WERI-Rb-1 (cell line): ENCODE data around the gene NPL.

ENCODE experiments used
- DNase-seq: peaks from one replicate; pipeline ENCODE4 v3.0.0-alpha.2; 2020
- H3K27ac ChIP-seq: fragments of 250-450 bp; sonication (Bioruptor Pico); 2 replicates; pipeline ENCODE4 v1.5.1; 2020; ENCODE audit warnings: mild to moderate bottlenecking, moderate library complexity
- H3K27me3 ChIP-seq: fragments of 250-450 bp; sonication (Bioruptor Pico); 2 replicates; pipeline ENCODE4 v1.5.1; 2021; ENCODE audit warnings: mild to moderate bottlenecking, low read depth, moderate library complexity; ENCODE audit not compliant: insufficient read depth, severe bottlenecking
- H3K36me3 ChIP-seq: fragments of 250-450 bp; sonication (Bioruptor Pico); 2 replicates; pipeline ENCODE4 v1.5.1; 2020; ENCODE audit warnings: mild to moderate bottlenecking, moderate library complexity
- H3K4me3 ChIP-seq: 2 replicates; pipeline ENCODE4 v1.5.1; 2011; ENCODE audit warnings: low read depth, mild to moderate bottlenecking, control low read depth, low read length
- H3K9me3 ChIP-seq: fragments of 250-450 bp; sonication (Bioruptor Pico); 2 replicates; pipeline ENCODE4 v1.5.1; 2021; ENCODE audit warnings: mild to moderate bottlenecking, moderate library complexity; ENCODE audit not compliant: severe bottlenecking
- TF ChIP-seq, protein P1 (sequence below): IDR thresholded peaks from 2 replicates; pipeline ENCODE4 v1.5.1; 2011; ENCODE audit warnings: low read depth, mild to moderate bottlenecking, control low read depth, inconsistent platforms, low read length

The NPL gene

DNA sequence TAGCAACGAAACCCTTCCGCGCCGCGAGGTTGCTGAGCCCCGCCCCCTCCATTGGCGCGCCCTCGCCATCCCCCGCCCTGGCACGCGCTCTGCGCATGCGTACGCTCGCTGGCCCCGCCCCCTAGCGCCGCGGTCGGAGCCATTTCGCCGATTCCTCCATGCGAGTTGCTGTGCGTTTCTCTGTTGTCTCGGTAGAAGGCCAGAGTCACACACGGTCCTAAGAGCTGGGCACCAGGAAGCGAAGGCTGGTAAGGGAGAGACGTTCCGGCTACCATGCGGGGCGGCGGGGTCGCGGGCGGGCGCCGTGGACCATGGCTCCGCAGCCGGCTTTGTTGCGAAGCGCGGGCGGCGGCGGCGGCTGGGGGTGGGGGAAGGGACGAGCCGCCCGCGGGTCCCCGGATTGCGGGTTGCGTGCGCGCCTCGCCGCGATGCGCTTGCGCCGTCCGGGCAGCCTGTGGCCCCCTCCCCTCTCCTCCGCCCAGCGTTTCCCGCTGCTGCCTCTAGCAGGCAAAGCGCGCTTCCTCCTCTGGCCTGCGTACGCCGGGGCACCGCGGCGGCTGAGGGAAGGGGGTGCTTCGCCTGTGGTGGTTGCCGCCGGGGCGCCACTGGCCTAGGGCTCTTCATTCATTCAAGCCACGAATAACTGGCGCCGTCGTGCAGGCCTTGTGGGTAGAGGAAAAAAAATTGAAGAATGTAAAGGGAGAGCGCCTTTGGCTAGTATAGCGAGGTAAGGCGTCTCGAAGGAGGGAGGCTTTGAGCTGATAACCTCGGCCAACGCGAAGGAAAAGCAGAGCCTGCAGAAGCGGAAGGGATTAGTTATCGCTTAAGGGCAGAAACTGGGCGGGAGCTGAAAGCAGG is 49.9 kb downstream of the NPL start, which contains the start of gene DHX9:
DHX9 (plus strand) TSS at position 139 of the 858 bp plus-strand sequence. CDS start 3,220 bp downstream, outside the sequence.
- Histone ChIP-seq H3K27ac (peak within 1 kb of the TSS; percentile 97), H3K4me3 (peak within 1 kb of the TSS; percentile 66), H3K9me3 (no peaks in the 10 kb centered on the region), H3K27me3 (no peaks in the 10 kb centered on the region), H3K36me3 (peaks cover 28% of the 10 kb centered on the region)
- DNase-seq = peak; percentile 91
- TF ChIP-seq, protein P1, sequence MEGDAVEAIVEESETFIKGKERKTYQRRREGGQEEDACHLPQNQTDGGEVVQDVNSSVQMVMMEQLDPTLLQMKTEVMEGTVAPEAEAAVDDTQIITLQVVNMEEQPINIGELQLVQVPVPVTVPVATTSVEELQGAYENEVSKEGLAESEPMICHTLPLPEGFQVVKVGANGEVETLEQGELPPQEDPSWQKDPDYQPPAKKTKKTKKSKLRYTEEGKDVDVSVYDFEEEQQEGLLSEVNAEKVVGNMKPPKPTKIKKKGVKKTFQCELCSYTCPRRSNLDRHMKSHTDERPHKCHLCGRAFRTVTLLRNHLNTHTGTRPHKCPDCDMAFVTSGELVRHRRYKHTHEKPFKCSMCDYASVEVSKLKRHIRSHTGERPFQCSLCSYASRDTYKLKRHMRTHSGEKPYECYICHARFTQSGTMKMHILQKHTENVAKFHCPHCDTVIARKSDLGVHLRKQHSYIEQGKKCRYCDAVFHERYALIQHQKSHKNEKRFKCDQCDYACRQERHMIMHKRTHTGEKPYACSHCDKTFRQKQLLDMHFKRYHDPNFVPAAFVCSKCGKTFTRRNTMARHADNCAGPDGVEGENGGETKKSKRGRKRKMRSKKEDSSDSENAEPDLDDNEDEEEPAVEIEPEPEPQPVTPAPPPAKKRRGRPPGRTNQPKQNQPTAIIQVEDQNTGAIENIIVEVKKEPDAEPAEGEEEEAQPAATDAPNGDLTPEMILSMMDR = no peak

DNA sequence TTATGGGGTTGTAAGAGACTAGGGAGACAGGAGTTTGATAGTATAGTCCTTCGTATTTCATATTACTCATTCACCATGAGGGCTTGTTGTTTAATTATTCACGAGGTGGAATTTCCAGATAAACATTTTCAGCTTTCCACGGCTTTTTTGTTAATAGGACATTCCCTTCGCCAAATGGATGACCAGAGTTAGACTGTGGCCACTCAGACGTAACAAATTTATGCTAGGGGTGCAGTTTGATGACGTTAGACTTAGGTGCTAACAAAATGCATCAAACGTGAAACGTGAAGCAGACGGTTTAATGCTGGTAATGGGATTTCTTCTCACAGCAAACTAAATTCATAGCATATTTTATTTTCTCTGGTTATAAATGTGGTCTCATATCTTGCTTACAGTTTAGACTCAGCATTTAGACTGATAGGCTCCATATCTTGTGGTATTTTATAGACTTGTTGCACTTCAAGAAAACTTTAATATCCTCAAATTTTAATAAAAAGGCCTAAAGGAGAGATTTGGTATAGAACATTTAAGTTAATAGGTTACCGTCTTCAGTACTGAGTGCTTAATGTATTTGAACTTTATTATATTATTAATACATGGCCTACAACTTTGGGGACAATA is 51.9 kb downstream of the NPL start:
- H3K4me3 ChIP-seq = no peak overlapping the region
- H3K36me3 ChIP-seq = peaks cover 41% of the 10 kb centered on the region
- H3K27me3 ChIP-seq = no peaks in the 10 kb centered on the region
- H3K27ac ChIP-seq = no peak overlapping the region
- no peaks in the 10 kb centered on the region for H3K9me3 ChIP-seq
- TF ChIP-seq, protein P1 = no peak
- no peak for DNase-seq

GRCh38 chr1:182842265-182842664 is 52.7 kb downstream of the NPL start:
- no peak overlapping the region for H3K4me3 ChIP-seq
- H3K36me3 ChIP-seq = peaks cover 46% of the 10 kb centered on the region
- no peak overlapping the region for H3K27ac ChIP-seq
- H3K9me3 ChIP-seq = no peaks in the 10 kb centered on the region
- TF ChIP-seq, protein P1 = no peak
- DNase-seq = no peak
- H3K27me3 ChIP-seq = no peaks in the 10 kb centered on the region

DNA sequence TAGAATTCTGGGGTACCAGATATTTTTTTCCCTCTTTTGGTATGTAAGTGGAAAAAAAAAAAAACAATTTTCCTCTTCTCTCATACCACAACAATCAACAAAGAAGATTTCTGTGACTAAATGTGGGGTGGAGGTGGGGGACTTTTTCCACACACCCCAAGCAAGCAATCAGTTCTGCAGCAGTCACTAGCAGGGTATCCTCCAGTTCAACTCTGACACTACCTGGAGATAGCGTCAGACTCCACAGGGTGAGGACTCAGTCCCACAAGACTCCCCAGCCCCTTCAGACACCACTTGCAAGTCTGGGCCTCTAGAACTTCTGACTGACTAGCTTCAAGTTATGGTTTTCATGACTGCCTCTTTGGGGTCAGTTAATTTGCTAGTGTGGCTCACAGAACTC is 55.8 kb downstream of the NPL start:
- H3K27ac ChIP-seq = no peak overlapping the region
- TF ChIP-seq, protein P1 = no peak
- H3K27me3 ChIP-seq = no peaks in the 10 kb centered on the region
- H3K9me3 ChIP-seq = no peaks in the 10 kb centered on the region
- DNase-seq = no peak
- H3K4me3 ChIP-seq = no peak overlapping the region
- peaks cover 62% of the 10 kb centered on the region for H3K36me3 ChIP-seq

- peak; percentile 17 for DNase-seq
- TF ChIP-seq, protein P1 = no peak
- H3K36me3 ChIP-seq = peaks cover 62% of the 10 kb centered on the region
- H3K4me3 ChIP-seq = no peak overlapping the region
- no peak overlapping the region for H3K27ac ChIP-seq
- no peaks in the 10 kb centered on the region for H3K27me3 ChIP-seq
- H3K9me3 ChIP-seq = no peaks in the 10 kb centered on the region
Observed at GRCh38 chr1:182845894-182846293, 56.3 kb downstream of the NPL start.
